ENCODE data around the gene CACTIN. TPM values are rescaled to one million over a fixed set of nuclear protein-coding genes. Genes with fewer than 3 reads are reported as not detected.
"Not testable (repeated sequence)": the region's sequence is repeated elsewhere in the genome, so short reads cannot be mapped to it uniquely, and the experiment has no call there.

The CACTIN gene
- 36.6 and 38.4 TPM in 2 replicates for total RNA-seq

DNA sequence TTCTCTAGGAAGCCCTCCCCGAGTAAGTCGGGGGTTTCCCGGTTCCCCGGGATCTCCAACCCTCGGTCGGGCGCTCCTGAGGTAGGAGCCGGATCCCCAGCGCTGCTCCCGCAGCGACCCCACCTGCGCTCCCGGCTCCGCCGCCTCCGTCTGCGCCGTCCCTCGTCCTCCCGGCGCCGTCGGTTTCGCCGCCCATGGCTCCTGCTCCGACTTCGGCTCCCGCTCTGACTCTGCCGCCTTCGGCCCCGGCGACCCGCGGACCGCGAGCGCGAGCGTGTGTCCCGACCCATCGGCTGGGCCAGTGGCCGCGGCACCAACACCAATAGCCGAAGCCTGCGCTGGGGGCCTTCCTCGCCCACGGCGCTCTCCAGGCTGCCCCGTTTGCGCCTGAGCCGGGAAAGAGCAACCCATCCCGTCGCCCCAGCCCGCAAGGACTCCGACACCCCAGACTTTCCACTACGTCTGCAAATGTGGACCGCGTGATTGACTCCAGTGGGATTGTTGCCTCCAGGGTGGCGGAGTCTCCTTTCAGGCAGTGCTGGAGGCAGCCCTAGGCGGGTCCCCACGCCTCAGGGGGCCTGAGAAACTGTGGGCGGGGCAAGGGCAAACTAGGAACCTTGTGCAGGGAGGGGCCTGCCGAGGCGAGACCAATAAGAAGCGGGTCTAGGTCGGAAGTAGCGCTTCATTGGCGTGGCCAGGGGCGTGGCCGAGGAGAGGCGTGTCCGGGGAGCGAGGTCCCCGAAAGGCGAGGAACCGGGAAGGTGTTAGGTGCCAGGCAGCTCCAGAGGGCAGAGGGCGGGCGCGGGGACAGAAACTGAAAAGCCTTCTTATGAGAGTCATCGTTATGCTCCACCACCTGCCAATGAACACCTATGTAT is at the start of gene CACTIN:
CACTIN (minus strand) TSS at position 318 of the 878 bp plus-strand sequence; CDS start at position 290, 28 bp downstream.
- DNase-seq (ENCODE audit: extremely low read depth, low read depth, low spot score): peak; percentile 68

DNA sequence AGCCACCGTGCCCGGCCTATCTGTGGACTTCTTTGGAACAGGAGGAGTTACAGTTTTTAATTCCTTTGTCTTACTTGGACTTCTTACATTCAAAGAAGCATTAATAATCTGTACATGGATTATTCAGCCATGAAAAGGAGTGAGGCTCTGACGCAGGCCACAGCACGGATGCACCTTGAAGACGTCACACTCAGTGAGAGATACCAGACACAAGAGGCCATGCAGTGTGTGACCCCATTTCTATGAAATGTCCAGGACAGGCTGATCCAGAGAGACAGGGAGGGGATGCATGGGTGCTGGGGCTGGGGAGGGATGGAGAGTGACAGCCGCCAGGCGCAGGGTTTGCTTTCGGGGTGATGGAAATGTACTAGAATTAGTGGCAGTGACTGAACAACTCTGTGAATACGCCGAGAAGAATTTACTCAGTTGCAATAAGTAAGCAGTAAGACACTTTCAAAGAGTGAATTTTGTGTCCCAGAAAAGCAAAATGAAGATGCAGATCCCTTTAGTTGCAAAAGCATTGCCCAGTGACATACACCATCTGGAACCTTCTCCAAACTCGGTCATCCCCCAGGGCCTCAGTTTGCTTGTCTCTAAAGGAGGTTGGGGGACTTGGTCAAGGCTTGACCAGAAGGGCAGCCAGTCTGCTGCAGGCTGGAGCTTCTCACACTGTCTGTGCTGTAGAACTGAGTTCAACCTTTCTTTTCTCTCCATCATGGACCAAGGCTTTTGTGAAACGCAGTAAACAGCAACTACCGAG is 48.4 kb upstream of the CACTIN start:
- no peak for DNase-seq (ENCODE audit: extremely low read depth, low read depth, low spot score)

DNA sequence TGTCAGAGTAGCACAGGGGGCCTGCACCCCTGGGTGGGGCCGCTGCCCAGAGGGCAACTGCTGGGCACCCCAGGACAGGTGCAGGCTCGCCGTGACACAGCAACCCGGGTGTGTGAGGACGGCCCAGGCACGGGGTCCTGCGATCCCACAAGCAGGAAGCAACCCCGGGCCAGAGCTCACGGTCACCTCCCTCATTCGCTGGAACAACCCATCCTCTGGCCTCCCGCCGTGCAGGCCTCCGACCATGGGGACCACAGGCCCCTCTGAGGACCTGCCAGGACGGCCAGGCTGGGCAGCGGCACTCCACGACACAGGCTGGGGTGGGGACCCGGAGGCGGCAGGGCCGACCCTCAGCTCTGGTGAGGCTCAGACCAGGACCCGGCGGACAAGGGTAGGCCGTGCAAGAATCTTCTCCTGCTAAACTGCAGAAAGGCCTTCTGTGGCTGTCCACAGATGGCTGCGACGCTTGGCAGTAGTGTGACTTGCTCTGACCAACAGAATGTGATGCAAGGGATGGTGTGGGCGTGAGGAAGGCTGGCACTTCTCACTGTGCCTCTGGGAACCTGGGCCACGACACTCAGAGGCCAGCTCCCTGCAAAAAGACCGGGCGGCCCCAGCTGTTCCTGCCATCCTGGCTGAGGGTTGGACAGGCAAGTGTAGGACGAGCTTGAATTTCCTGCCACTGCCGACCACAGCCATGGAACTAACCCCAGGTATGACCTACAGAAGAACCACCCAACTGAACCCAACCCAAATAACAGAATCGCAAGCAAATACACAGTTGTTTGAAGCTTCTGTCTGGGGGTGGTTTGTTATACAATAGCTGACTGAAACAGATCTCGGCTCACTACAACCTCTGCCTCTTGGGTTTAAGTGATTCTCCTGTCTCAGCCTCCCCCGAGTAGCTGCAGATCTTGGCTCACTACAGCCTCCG is 47.2 kb upstream of the CACTIN start:
- no peak for DNase-seq (ENCODE audit: extremely low read depth, low read depth, low spot score)

DNA sequence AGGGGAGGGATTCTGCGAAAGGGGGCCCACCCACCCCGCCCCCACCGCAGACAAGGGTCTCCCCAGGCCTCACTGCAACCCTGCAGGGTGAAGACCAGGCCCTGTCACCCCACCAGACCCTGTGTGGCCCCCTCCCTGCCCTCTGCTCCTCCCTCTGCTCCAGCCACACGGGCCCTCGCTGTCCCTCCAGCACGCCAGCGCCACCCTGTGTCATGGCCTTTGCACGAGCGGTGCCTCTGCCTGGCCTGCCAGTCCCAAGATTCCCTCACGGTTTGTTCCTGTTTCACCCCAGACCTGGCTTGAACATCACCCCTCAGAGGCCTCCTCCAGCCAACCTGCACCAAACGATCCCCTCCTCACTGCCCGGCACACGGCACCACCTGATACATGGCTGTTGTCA is 46.4 kb upstream of the CACTIN start:
- no peak for DNase-seq (ENCODE audit: extremely low read depth, low read depth, low spot score)

DNA sequence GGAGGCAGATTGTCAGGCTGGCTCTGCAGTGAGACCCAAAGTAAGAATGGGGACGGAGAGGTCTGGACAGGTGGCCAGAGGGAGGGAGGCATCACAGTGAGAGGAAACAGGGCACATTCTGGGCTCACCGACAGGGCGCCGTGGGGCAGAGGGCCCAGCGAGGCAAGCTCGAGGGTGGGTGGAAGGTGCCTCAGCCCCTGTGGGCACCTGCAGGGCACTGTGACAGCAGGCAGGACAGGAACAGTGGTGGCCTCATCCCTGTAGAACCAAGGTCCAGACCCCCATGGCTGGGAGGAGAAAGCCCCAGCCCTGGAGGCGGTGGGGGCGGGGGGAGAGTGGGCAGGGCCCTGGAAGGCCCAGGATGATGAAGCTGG is 46.0 kb upstream of the CACTIN start:
- no peak for DNase-seq (ENCODE audit: extremely low read depth, low read depth, low spot score)

DNA sequence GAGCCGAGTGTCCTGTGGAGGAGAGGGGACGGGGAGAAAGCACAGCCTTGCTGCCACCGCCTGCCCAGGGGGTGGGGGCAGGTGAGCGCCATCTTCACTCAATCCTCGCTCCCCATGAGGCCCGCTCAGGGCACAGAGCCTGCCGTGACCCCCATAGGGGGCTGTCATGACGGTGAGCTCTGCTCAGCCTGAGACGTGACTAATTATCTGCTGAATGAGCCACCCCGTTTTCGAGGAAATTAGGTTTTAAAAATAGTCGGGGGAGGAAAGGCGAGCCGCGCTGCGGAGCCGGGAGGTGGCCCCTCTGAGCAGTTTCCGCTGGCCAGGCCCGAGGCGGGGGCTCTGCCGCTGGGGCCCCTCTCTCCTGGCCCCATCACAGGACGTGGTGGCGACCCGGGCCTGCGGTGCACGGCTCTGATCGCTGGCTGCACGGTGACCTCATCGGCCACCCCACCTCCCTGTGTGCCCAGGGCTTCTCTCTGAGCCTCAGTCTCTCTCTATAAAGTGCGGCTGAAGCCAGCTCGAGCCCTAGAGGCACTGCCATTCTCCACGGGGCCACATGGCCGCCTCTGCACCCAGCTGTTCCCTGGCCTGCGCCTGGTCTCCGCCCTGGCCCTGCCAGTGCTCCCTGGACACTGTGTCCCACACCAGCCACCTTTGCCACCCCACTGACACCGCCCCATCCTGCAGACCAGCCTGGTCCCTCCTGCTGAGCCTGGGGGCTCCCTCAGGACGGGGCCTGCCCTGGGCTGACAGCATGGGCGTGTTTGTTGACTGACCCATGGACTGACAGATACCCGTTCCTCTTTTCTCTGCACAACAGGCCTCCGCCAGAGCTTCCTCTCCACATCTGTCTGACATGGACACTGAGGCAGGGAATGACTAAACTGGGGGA is 45.3 kb upstream of the CACTIN start:
- DNase-seq (ENCODE audit: extremely low read depth, low read depth, low spot score): no peak

DNA sequence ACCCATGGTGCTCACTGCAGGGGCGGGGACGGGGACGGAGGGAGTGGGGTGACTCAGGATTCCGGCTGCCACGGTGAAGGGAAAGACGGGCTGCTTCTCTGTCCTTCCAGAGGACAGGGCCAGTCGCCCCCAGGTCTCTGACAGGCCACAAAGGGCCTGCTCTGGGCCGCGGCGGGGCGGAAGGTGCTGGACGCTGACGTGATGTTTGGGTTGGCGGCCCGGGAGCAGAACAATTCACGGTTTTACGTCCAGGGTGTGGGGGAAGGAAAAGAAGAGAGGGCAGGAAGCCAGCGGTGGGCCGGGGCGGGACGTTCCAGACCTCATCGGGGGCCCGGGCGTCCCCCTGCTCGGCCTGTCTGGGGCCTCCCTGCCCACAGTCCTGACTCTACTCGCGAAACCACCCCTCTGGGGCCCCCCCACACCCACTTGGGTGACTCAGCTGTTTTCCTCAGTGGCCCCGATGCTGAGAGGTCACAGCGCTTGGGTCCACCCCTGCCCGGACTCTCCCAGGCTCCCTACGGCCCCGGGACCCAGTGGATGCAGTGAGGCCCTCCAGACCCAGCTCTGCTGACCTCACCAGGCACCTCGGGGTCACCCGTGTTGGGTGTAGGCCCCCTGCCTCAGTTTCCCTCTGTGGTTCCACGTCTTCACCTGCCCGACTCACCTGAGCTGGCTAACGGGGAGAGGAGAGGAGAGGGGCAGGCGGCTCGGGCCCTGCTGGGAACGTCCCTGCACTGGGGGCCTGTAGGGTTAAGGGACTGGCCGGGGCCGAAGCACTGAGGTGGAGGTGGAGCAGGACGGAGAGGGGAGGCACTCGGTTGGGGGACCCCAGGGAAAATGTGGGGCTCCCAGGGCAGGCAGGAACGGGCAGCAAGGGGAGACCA is 44.4 kb upstream of the CACTIN start:
- no peak for DNase-seq (ENCODE audit: extremely low read depth, low read depth, low spot score)

DNA sequence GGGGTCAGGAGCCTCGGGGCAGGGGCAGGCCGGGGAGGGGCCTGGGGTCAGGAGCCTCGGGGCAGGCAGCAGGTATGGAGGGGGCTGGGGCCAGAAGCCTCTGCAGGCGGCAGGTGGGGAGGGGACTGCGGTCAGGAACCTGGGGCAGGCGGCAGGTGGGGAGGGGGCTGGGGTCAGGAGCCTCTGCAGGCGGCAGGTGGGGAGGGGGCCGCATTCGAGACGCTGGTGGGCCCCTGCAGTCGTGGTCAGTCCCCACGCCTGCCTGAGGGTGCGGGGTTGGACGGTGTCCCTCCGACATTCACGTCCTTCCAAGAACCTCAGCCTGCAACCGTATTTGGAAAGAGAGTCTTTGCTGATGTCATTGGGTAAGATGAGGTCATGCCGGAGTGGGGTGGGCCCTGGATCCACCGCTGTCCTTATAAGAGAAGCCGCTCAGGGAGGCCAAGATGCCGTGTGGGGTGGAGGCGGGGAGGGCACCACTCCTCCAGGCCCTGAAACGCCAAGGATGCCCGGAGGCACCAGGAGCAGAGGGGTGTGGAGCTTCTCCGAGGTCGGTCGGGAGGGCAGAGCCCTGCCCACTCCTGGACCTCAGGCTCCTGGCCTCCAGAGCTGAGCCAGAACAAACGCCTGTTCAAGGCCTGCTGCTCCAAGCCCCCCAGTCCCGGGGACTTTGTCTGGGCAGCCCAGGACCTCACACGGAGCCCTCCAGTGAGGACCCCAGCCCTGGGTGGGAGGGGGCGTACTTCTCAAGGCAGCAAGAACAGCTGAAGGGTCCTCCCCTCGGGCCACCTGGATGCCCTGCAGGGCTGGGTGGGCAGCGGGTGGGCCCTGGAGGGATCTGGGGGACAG is 43.6 kb upstream of the CACTIN start:
- DNase-seq (ENCODE audit: extremely low read depth, low read depth, low spot score): no peak

DNA sequence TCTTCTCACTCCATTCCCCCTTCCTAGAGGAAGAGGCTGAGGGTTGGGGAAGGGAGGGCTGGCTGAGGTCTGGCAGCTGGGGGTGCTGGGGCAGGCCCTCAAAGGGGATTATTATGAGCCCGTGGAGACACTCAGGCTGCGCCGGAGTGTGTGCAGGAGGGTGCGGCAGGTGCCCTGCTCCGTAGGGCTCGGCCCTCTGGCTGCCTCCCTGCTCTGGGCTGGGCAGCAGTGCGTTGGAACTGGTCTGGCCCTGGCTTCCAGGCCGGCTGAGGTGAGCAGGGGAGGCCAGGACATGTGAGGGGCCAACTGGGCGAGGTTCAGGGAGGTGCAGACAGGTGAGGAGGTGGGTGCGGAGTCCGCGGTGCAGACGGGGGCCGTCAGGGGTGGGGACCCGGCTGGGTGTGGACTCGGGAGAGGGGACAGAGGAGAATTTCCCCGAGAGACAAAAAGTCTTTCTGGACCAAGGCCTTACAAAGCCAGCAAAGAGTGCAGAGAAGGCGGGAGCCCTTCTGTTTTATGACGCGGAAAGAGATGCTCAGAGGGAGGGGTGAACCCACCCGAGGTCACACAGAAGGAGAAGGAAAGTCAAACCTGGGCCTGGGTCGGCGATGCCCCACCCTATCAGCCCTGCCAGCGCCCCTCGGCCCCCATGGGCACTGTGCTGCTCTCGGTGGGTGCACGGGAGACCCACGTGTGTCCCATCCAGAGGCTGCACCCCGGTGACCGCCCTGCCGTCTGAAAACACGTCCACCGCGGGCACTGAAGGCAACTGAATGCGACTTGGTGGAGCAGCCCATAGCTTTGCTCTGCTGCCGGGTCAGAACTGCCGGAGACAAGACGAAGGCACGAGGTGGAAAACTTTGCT is 42.7 kb upstream of the CACTIN start:
- no peak for DNase-seq (ENCODE audit: extremely low read depth, low read depth, low spot score)

DNA sequence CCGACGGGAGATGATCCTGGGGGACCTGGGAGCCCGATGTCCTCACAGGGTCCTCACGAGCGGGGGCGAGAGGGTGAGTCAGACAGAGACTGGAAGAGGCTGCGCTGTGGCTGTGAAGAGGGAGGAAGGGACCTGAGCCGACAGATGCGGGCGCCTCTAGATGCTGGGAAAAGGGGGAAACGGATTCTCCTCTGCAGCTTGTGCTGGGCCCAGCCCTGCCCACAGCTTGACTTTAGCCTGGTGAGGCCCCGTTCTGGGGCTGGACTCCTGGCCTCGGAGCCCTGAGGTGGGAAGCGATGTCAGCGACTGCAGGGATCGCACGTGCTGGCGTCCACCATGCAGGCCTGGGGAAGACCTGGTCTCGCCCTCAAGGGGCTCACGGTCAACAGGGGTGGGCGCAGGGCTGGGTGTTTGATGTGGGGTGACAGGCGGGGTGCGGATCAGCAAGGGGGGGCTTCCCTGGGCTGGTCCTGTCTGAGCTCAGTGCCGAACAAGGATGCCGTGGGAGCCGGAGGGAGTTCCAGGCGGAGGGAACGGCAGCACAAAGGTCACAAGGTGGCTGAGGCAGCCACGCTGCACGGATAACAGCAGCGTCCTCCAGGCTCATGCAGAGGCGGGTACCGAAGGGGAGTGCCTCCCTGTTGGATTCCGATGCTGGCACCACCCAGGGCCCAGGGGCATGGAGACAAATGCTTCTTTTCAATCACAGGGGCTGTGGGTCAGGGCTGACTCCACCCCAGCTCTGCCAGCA is 41.9 kb upstream of the CACTIN start:
- DNase-seq (ENCODE audit: extremely low read depth, low read depth, low spot score): no peak

DNA sequence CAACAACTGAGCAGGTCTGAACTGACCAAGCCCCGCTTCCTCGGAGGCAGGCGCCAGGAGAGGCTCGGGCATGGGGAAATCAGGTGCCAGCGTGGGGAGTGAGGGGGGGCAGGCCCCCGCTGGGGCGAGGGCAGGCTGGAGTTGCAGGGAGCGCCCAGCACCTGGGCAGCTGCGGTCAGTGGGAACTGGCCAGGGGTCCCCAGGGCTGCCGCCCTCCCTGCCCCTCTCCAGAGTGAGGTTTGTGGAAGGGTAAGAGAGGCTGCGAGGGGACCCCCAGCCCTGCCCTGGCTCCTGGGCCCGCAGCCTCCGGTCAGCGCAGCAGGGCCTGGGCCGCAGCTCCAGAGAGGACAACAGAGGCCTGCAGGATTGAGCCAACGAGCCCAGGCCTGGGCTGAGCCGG is 41.2 kb upstream of the CACTIN start:
- DNase-seq (ENCODE audit: extremely low read depth, low read depth, low spot score): no peak

DNA sequence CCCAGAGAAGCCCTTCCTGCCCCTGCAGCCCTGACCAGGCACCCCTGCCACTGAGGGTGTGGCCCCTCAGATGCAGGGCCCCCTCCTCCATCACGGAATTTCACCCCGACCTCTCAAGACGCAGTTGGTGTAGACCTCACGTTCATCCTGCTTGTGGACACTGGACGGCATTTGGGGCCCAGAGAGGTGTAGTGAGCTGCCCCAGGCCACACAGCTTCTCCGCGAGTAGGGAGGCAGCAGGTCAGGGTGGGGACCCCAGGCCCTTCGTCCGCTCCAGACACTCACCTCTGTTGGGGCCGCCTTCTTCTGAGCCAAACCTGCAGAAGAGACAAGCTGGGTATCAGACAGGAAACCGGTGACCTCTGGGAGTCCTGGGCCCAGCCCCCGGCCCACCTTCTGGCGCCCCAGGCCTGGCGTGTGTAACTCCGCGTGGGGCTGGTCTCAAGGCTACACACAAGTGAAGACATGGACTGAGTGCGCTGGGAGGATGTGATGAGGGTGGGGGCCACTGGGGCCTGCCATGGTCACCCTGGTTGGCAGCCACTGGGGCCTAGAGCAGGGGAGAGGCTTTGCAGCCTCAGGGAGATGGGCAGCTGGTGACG is 40.5 kb upstream of the CACTIN start:
- DNase-seq (ENCODE audit: extremely low read depth, low read depth, low spot score): no peak

DNA sequence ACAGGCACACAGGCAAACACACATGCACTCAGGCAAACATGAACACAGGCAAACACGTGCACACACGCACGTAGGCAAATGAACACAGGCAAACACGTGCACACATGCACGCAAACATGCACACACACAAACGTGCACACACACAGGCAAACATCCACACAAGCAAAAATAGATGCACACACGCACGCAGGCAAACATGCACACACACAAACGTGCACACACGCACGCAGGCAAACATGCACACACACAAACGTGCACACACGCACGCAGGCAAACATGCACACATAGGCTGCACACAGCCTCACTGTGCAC is 39.9 kb upstream of the CACTIN start:
- not testable (repeated sequence) for DNase-seq (ENCODE audit: extremely low read depth, low read depth, low spot score)

DNA sequence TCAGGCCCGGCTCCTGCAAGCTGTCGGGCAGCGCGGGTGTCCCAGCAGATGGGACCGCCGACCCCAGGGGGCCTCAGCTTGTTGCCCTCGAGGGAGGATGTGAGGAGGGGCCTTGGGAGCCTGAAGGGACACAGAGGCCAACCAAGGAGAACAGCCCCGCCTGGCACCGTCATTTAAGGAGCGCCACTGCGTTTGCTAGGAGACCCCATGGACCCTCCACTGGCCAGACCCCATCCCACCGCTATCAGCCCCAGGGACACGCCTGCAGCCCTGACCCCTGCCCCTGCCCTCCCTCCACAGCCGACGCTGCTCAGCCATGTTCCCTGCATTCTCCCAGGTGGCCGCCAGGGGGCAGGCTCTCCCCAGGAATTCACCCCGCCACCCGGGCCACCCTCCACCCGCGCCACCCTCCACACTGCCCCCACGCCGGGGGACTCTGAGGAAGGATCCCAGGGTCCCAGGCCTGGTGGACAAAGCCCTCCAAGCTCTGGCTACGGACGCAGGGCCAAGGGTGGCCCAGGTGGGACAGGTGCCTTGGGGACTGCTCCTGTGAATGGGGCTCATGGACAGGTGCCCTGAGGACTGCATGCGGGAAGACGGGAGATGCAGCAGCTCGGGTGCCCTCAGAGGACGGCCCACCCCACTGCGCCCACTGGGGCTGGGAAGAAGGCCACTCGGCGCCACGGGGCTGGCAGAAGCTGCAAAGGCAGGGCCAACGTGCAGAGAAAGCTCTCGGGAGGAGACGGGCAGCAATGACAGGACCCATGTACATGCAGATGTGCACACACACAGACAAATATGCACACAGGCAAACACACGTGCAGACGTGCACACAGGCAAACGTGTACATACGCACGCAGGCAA is 39.3 kb upstream of the CACTIN start:
- no peak for DNase-seq (ENCODE audit: extremely low read depth, low read depth, low spot score)
